ENCODE measurements around the gene FAM174B.

DNA sequence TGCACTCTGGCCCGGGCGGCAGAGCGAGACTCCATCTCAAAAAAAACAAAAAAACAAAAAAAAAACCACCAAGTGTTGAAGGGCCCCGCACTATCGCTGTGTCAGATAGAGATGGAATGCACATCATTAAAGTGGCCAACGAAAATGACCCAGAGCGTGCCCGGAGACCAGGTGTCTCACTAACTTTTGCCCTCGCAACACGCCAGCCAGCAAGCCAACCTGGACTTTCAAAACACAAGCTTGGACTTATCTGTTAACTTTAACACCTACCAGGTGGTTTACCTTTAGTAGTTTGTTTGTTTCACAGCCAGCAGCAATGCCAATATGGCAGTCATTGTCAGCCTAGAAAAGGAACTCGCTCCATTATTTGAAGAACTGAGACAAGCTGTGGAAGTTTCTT lies 28.6 kb downstream of the FAM174B start:
- no peak for TF ChIP-seq CTCF (IDR thresholded peaks at IDR 0.05)
- no peak for TF ChIP-seq POLR2A (IDR thresholded peaks at IDR 0.05)

Measured in adrenal gland (tissue), 5 donors.